GM10266 (cell line): ENCODE measurements around the gene RBM4B.
A peak's percentile ranks its signal among the peaks of the same experiment; 100 is the strongest.

Experiments
- DNase-seq: peaks from one replicate; pipeline ENCODE4 v3.0.0; 2012; ENCODE audit errors: extremely low spot score
- TF ChIP-seq, protein P1 (sequence below): IDR thresholded peaks from 2 replicates; pipeline ENCODE4 v1.5.1; 2012; ENCODE audit warnings: mild to moderate bottlenecking, low read depth; ENCODE audit not compliant: control insufficient read depth, insufficient read depth; ENCODE audit errors: missing control alignments

The RBM4B gene

GRCh38 chr11:66639066-66639813 is 38.4 kb downstream of the RBM4B start:
- DNase-seq = no peak
- TF ChIP-seq, protein P1, sequence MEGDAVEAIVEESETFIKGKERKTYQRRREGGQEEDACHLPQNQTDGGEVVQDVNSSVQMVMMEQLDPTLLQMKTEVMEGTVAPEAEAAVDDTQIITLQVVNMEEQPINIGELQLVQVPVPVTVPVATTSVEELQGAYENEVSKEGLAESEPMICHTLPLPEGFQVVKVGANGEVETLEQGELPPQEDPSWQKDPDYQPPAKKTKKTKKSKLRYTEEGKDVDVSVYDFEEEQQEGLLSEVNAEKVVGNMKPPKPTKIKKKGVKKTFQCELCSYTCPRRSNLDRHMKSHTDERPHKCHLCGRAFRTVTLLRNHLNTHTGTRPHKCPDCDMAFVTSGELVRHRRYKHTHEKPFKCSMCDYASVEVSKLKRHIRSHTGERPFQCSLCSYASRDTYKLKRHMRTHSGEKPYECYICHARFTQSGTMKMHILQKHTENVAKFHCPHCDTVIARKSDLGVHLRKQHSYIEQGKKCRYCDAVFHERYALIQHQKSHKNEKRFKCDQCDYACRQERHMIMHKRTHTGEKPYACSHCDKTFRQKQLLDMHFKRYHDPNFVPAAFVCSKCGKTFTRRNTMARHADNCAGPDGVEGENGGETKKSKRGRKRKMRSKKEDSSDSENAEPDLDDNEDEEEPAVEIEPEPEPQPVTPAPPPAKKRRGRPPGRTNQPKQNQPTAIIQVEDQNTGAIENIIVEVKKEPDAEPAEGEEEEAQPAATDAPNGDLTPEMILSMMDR = no peak

GRCh38 chr11:66638177-66639065 is 39.3 kb downstream of the RBM4B start, which contains the start of gene RBM4:
Gene RBM4 (plus strand): TSS chr11:66638703. CDS start chr11:66639712, 1,009 bp downstream.
- TF ChIP-seq, protein P1 = no peak
- peak; percentile 96 for DNase-seq

- TF ChIP-seq, protein P1 = no peak
- DNase-seq = no peak
Observed at GRCh38 chr11:66637557-66638176, 40.0 kb downstream of the RBM4B start.

DNA sequence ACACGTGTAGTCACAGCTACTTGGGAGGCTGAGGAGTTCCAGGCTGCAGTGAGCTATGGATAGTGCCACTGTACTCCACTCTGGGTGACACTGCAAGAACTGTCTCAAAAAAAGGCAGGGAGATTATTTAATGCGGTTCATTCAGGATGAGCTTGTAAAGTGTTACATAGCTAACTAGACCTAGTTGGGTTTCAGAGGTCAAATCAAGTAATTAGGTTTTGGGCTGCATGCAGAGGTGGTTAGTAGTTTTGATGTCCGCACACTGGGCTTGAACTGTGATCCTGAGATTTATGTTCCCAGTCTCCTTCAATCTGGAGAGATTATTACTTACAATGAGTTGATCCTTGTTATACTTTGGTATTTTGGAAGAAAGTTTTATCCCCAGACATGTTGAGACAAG is 41.3 kb downstream of the RBM4B start:
- no peak for DNase-seq
- TF ChIP-seq, protein P1 = no peak

- TF ChIP-seq, protein P1 = no peak
- DNase-seq = no peak
Observed at GRCh38 chr11:66632952-66633351, 44.7 kb downstream of the RBM4B start.

GRCh38 chr11:66631883-66632282 is 45.8 kb downstream of the RBM4B start:
- TF ChIP-seq, protein P1 = no peak
- DNase-seq = no peak
